ENCODE data around the gene ZNF500.

ZNF500 gene

GRCh38 chr16:4752351-4753100 lies 14.4 kb downstream of the ZNF500 start:
- TF ChIP-seq POLR2AphosphoS5 (IDR thresholded peaks at IDR 0.05; ENCODE audit: low read depth, low read length) (no peak), TAF1 (IDR thresholded peaks at IDR 0.05; ENCODE audit: borderline replicate concordance, insufficient read depth, low read length) (no peak), FOXP2 (optimal IDR thresholded peaks at IDR 0.05; ENCODE audit: borderline replicate concordance, extremely low read depth, extremely low read length, insufficient read depth) (no peak), SIN3A (IDR thresholded peaks at IDR 0.05; ENCODE audit: borderline replicate concordance, insufficient read depth, low read length) (no peak), REST (IDR thresholded peaks at IDR 0.05; ENCODE audit: insufficient read depth in 1 of 2, low read depth in 2 of 2, low read length in 2 of 2) (no peak)

- no peak for TF ChIP-seq SIN3A (IDR thresholded peaks at IDR 0.05; ENCODE audit: borderline replicate concordance, insufficient read depth, low read length)
- no peak for TF ChIP-seq POLR2AphosphoS5 (IDR thresholded peaks at IDR 0.05; ENCODE audit: low read depth, low read length)
- no peak for TF ChIP-seq REST (IDR thresholded peaks at IDR 0.05; ENCODE audit: insufficient read depth in 1 of 2, low read depth in 2 of 2, low read length in 2 of 2)
- no peak for TF ChIP-seq FOXP2 (optimal IDR thresholded peaks at IDR 0.05; ENCODE audit: borderline replicate concordance, extremely low read depth, extremely low read length, insufficient read depth)
Observed at GRCh38 chr16:4750896-4751295, 16.1 kb downstream of the ZNF500 start.

GRCh38 chr16:4749700-4750257 lies 17.2 kb downstream of the ZNF500 start:
- TF ChIP-seq TAF1 (IDR thresholded peaks at IDR 0.05; ENCODE audit: borderline replicate concordance, insufficient read depth, low read length) = no peak
- no peak for TF ChIP-seq SIN3A (IDR thresholded peaks at IDR 0.05; ENCODE audit: borderline replicate concordance, insufficient read depth, low read length)
- TF ChIP-seq POLR2AphosphoS5 (IDR thresholded peaks at IDR 0.05; ENCODE audit: low read depth, low read length) = no peak
- no peak for TF ChIP-seq FOXP2 (optimal IDR thresholded peaks at IDR 0.05; ENCODE audit: borderline replicate concordance, extremely low read depth, extremely low read length, insufficient read depth)
- TF ChIP-seq REST (IDR thresholded peaks at IDR 0.05; ENCODE audit: insufficient read depth in 1 of 2, low read depth in 2 of 2, low read length in 2 of 2) = no peak

GRCh38 chr16:4748682-4749411 lies 18.1 kb downstream of the ZNF500 start:
- TF ChIP-seq SIN3A (IDR thresholded peaks at IDR 0.05; ENCODE audit: borderline replicate concordance, insufficient read depth, low read length) = no peak
- TF ChIP-seq POLR2AphosphoS5 (IDR thresholded peaks at IDR 0.05; ENCODE audit: low read depth, low read length) = no peak
- TF ChIP-seq REST (IDR thresholded peaks at IDR 0.05; ENCODE audit: insufficient read depth in 1 of 2, low read depth in 2 of 2, low read length in 2 of 2) = no peak
- no peak for TF ChIP-seq TAF1 (IDR thresholded peaks at IDR 0.05; ENCODE audit: borderline replicate concordance, insufficient read depth, low read length)
- TF ChIP-seq FOXP2 (optimal IDR thresholded peaks at IDR 0.05; ENCODE audit: borderline replicate concordance, extremely low read depth, extremely low read length, insufficient read depth) = no peak
